Measurements from ENCODE around the gene TOP2B. TPM values are rescaled to one million over a fixed set of nuclear protein-coding genes. Genes with fewer than 3 reads are reported as not detected.

TOP2B gene
- polyA plus RNA-seq, 1 of the 3 experiments (the other 2 are of a cell fraction), result 20.4 TPM

GRCh38 chr3:25587094-25587493 lies 77.6 kb downstream of the TOP2B start:
- ChIA-PET POLR2A (no interaction called here), CTCF (interaction anchor here (0.6 to 2.2 kb wide), 6 partner anchors 10 to 815 kb away, joined by 3 to 7 read pairs (median 4); partner anchors contain the start of gene RARB)
- H2AFZ ChIP-seq (ENCODE audit: low read depth), result no peak overlapping the region
- no peaks in the 10 kb centered on the region for H4K20me1 ChIP-seq (ENCODE audit: insufficient read depth)
- no peak overlapping the region; a peak in 1 of 4 replicates for H3K27ac ChIP-seq (ENCODE audit: low read depth in 2 of 2, low read length in 1 of 2)
- no peak overlapping the region for H3K9ac ChIP-seq
- H3K9me2 ChIP-seq, result no peaks in the 10 kb centered on the region
- peaks cover 9% of the 10 kb centered on the region for H3F3A ChIP-seq (replicated peaks; ENCODE audit: insufficient read depth)
- no peak overlapping the region for H3K4me3 ChIP-seq (ENCODE audit: low read depth in 2 of 2, low read length in 1 of 2)
- H3K4me1 ChIP-seq (ENCODE audit: control insufficient read depth in 1 of 2, insufficient read depth in 2 of 2, low read depth in 1 of 2, low read length in 1 of 2), result peaks cover 7 to 9% of the 10 kb centered on the region in 2 experiments; a peak in 2 of 4 replicates
- no peaks in the 10 kb centered on the region for H3K9me3 ChIP-seq
- WGBS (ENCODE audit: low lambda C conversion rate), result 94% methylated on average over 1 of the region's 1 CpG
- H3K4me2 ChIP-seq, result no peak overlapping the region
- H3K79me2 ChIP-seq (ENCODE audit: insufficient read depth), result no peaks in the 10 kb centered on the region
- no peak for DNase-seq
- no peak for TF ChIP-seq EZH2phosphoT487 (IDR thresholded peaks at IDR 0.05; ENCODE audit: borderline replicate concordance, low read depth)
- no peaks in the 10 kb centered on the region for H3K36me3 ChIP-seq (replicated peaks in 1 of 2; ENCODE audit: control insufficient read depth in 1 of 2, insufficient read depth in 2 of 2, low read length in 1 of 2)
- H3K27me3 ChIP-seq (ENCODE audit: insufficient read depth), result no peaks in the 10 kb centered on the region

DNA sequence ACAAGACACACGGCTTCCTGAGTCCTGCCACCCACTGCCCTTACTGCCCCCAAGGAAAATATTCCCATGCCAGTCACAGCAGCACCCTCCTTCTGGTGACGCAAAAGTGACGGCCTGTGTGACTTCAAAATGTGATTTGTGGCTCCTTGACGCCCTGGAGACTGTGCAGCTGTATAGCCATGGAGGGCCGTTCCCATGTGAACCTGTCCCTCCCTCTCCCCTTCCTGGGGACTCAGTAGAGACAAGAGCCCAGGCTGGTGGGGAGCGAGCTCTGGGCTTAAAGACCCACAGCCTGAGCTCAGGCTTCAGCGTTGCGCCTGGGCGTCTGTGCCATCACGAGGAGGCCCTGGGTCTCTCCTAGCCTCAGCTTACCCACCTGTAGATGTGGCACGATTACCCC lies 78.2 kb downstream of the TOP2B start:
- no peaks in the 10 kb centered on the region for H3K9me2 ChIP-seq
- 95% methylated on average over 10 of the region's 11 CpGs for WGBS (ENCODE audit: low lambda C conversion rate)
- POLR2A ChIA-PET, result no interaction called here
- no peaks in the 10 kb centered on the region for H4K20me1 ChIP-seq (ENCODE audit: insufficient read depth)
- no peak overlapping the region for H3K9ac ChIP-seq
- no peaks in the 10 kb centered on the region for H3K27me3 ChIP-seq (ENCODE audit: insufficient read depth)
- CTCF ChIA-PET, result interaction anchor here (0.7 to 2.2 kb wide), 4 partner anchors 11 to 815 kb away, joined by 3 to 6 read pairs (median 4); partner anchors contain the start of gene RARB
- H3K27ac ChIP-seq (ENCODE audit: low read depth in 2 of 2, low read length in 1 of 2), result no peak overlapping the region; a peak in 1 of 4 replicates
- no peaks in the 10 kb centered on the region for H3K36me3 ChIP-seq (replicated peaks in 1 of 2; ENCODE audit: control insufficient read depth in 1 of 2, insufficient read depth in 2 of 2, low read length in 1 of 2)
- H2AFZ ChIP-seq (ENCODE audit: low read depth), result no peak overlapping the region
- no peak for DNase-seq
- peaks cover 14% of the 10 kb centered on the region for H3F3A ChIP-seq (replicated peaks; ENCODE audit: insufficient read depth)
- no peaks in the 10 kb centered on the region for H3K79me2 ChIP-seq (ENCODE audit: insufficient read depth)
- H3K9me3 ChIP-seq, result no peaks in the 10 kb centered on the region
- no peak overlapping the region for H3K4me3 ChIP-seq (ENCODE audit: low read depth in 2 of 2, low read length in 1 of 2)
- H3K4me1 ChIP-seq (ENCODE audit: control insufficient read depth in 1 of 2, insufficient read depth in 2 of 2, low read depth in 1 of 2, low read length in 1 of 2), result peaks cover 9 to 12% of the 10 kb centered on the region in 2 experiments; a peak in 2 of 4 replicates
- TF ChIP-seq, protein P1, sequence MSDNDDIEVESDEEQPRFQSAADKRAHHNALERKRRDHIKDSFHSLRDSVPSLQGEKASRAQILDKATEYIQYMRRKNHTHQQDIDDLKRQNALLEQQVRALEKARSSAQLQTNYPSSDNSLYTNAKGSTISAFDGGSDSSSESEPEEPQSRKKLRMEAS (IDR thresholded peaks at IDR 0.05; ENCODE audit: low read depth), result no peak
- TF ChIP-seq FOXJ3 (CRISPR knock-in tag; IDR thresholded peaks at IDR 0.05), result no peak
- TF ChIP-seq, protein P2, sequence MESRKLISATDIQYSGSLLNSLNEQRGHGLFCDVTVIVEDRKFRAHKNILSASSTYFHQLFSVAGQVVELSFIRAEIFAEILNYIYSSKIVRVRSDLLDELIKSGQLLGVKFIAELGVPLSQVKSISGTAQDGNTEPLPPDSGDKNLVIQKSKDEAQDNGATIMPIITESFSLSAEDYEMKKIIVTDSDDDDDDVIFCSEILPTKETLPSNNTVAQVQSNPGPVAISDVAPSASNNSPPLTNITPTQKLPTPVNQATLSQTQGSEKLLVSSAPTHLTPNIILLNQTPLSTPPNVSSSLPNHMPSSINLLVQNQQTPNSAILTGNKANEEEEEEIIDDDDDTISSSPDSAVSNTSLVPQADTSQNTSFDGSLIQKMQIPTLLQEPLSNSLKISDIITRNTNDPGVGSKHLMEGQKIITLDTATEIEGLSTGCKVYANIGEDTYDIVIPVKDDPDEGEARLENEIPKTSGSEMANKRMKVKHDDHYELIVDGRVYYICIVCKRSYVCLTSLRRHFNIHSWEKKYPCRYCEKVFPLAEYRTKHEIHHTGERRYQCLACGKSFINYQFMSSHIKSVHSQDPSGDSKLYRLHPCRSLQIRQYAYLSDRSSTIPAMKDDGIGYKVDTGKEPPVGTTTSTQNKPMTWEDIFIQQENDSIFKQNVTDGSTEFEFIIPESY (IDR thresholded peaks at IDR 0.05; ENCODE audit: borderline replicate concordance, low read depth), result no peak
- TF ChIP-seq EP300 (IDR thresholded peaks at IDR 0.05; ENCODE audit: borderline replicate concordance in 1 of 2, low read depth in 1 of 2, low read length in 1 of 2), result no peak
- TF ChIP-seq RAD21 (IDR thresholded peaks at IDR 0.05; ENCODE audit: low read length), result no peak
- no peak for TF ChIP-seq GABPA (IDR thresholded peaks at IDR 0.05; ENCODE audit: low read depth)
- TF ChIP-seq RCOR1 (IDR thresholded peaks at IDR 0.05; ENCODE audit: low read length), result no peak
- TF ChIP-seq PBX3 (IDR thresholded peaks at IDR 0.05), result no peak
- no peak for TF ChIP-seq SIN3A (IDR thresholded peaks at IDR 0.05; ENCODE audit: borderline replicate concordance, low read depth, low read length)
- TF ChIP-seq, protein P3, sequence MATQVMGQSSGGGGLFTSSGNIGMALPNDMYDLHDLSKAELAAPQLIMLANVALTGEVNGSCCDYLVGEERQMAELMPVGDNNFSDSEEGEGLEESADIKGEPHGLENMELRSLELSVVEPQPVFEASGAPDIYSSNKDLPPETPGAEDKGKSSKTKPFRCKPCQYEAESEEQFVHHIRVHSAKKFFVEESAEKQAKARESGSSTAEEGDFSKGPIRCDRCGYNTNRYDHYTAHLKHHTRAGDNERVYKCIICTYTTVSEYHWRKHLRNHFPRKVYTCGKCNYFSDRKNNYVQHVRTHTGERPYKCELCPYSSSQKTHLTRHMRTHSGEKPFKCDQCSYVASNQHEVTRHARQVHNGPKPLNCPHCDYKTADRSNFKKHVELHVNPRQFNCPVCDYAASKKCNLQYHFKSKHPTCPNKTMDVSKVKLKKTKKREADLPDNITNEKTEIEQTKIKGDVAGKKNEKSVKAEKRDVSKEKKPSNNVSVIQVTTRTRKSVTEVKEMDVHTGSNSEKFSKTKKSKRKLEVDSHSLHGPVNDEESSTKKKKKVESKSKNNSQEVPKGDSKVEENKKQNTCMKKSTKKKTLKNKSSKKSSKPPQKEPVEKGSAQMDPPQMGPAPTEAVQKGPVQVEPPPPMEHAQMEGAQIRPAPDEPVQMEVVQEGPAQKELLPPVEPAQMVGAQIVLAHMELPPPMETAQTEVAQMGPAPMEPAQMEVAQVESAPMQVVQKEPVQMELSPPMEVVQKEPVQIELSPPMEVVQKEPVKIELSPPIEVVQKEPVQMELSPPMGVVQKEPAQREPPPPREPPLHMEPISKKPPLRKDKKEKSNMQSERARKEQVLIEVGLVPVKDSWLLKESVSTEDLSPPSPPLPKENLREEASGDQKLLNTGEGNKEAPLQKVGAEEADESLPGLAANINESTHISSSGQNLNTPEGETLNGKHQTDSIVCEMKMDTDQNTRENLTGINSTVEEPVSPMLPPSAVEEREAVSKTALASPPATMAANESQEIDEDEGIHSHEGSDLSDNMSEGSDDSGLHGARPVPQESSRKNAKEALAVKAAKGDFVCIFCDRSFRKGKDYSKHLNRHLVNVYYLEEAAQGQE (IDR thresholded peaks at IDR 0.05; ENCODE audit: low read depth, low read length), result no peak
- TF ChIP-seq RFX5 (IDR thresholded peaks at IDR 0.05; ENCODE audit: low read length), result no peak
- TF ChIP-seq ELF1 (IDR thresholded peaks at IDR 0.05), result no peak
- no peak for TF ChIP-seq YY1 (IDR thresholded peaks at IDR 0.05; ENCODE audit: low read depth)
- no peak for TF ChIP-seq NRF1 (IDR thresholded peaks at IDR 0.05; ENCODE audit: low read depth, low read length)
- no peak for TF ChIP-seq EZH2phosphoT487 (IDR thresholded peaks at IDR 0.05; ENCODE audit: borderline replicate concordance, low read depth)
- H3K4me2 ChIP-seq, result no peak overlapping the region

All from SK-N-SH (cell line).